Thyroid gland (tissue), 4 donors: ENCODE data around the gene CHST8.

Source experiments
- CTCF ChIP-seq, 6 experiments: fragments of 200-600 bp in 3 of 6; fragments of 450-650 bp in 3 of 6; sonication (generic) in 3 of 6; IDR thresholded peaks; one replicate each; pipeline ENCODE4 v1.5.1; 2016 to 2019; ENCODE audit warnings: antibody characterized with exemption in 6 of 6, mild to moderate bottlenecking in 2 of 6, inconsistent platforms in 1 of 6, moderate library complexity in 1 of 6
- POLR2A ChIP-seq, 2 donors: fragments of 450-650 bp; IDR thresholded peaks; one replicate each; pipeline ENCODE4 v1.6.1; 2017; ENCODE audit warnings: antibody characterized with exemption in 2 of 2, mild to moderate bottlenecking in 2 of 2, moderate library complexity in 1 of 2

GRCh38 chr19:33772858-33773180 lies 151.1 kb downstream of the CHST8 start:
- no peak for TF ChIP-seq CTCF (IDR thresholded peaks at IDR 0.05)
- TF ChIP-seq POLR2A (IDR thresholded peaks at IDR 0.05) = no peak
